Chondrocyte (in vitro differentiated cells): ENCODE measurements around the gene SEC16B. TPM values are rescaled to one million over a fixed set of nuclear protein-coding genes. Genes with fewer than 3 reads are reported as not detected.
A peak's percentile ranks its signal among the peaks of the same experiment; 100 is the strongest.

ENCODE experiments used
- DNase-seq: peaks from one replicate; pipeline ENCODE4 v3.0.0; 2021; ENCODE audit warnings: mixed read lengths, low spot score
- H3K27ac Mint-ChIP-seq: one replicate; pipeline ENCODE4 v1.8.0; 2021; ENCODE audit warnings: mild to moderate bottlenecking, moderate library complexity, mixed read lengths; ENCODE audit not compliant: unreplicated experiment
- H3K27me3 Mint-ChIP-seq: 2 replicates; pipeline ENCODE4 v1.8.0; 2021; ENCODE audit warnings: low read depth, mixed read lengths
- H3K36me3 Mint-ChIP-seq: 2 replicates; pipeline ENCODE4 v1.8.0; 2021; ENCODE audit warnings: low read depth, mixed read lengths
- H3K4me1 Mint-ChIP-seq: 2 replicates; pipeline ENCODE4 v1.8.0; 2021; ENCODE audit warnings: low read depth, mild to moderate bottlenecking, mixed read lengths
- H3K4me3 Mint-ChIP-seq: one replicate; pipeline ENCODE4 v1.8.0; 2021; ENCODE audit warnings: mild to moderate bottlenecking, moderate library complexity, mixed read lengths; ENCODE audit not compliant: unreplicated experiment
- H3K9me3 Mint-ChIP-seq: 2 replicates; pipeline ENCODE4 v1.8.0; 2021; ENCODE audit warnings: low read depth, mixed read lengths
- total RNA-seq: library from RNA; stranded (reverse); gene quantifications from 3 replicates; pipeline ENCODE4 v1.2.1, GENCODE V29; 2021
- TF ChIP-seq, protein P1 (sequence below): fragments of 200-600 bp; sonication (generic); IDR thresholded peaks from 2 replicates; pipeline ENCODE4 v1.5.0; 2021; ENCODE audit warnings: antibody characterized with exemption, mild to moderate bottlenecking, moderate library complexity

Gene SEC16B
- total RNA-seq, 1 donor from 2014 or later = 3.6 TPM

GRCh38 chr1:177928952-177929351, 40.9 kb downstream of the SEC16B start:
- peaks cover 14% of the 10 kb centered on the region for H3K36me3 Mint-ChIP-seq
- no peaks in the 10 kb centered on the region for H3K9me3 Mint-ChIP-seq
- H3K27ac Mint-ChIP-seq = no peak overlapping the region
- no peak overlapping the region for H3K4me3 Mint-ChIP-seq
- H3K4me1 Mint-ChIP-seq = peaks cover 9% of the 10 kb centered on the region
- DNase-seq = no peak
- no peaks in the 10 kb centered on the region for H3K27me3 Mint-ChIP-seq
- TF ChIP-seq, protein P1, sequence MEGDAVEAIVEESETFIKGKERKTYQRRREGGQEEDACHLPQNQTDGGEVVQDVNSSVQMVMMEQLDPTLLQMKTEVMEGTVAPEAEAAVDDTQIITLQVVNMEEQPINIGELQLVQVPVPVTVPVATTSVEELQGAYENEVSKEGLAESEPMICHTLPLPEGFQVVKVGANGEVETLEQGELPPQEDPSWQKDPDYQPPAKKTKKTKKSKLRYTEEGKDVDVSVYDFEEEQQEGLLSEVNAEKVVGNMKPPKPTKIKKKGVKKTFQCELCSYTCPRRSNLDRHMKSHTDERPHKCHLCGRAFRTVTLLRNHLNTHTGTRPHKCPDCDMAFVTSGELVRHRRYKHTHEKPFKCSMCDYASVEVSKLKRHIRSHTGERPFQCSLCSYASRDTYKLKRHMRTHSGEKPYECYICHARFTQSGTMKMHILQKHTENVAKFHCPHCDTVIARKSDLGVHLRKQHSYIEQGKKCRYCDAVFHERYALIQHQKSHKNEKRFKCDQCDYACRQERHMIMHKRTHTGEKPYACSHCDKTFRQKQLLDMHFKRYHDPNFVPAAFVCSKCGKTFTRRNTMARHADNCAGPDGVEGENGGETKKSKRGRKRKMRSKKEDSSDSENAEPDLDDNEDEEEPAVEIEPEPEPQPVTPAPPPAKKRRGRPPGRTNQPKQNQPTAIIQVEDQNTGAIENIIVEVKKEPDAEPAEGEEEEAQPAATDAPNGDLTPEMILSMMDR = no peak

- Mint-ChIP-seq H3K9me3 (no peaks in the 10 kb centered on the region), H3K36me3 (peaks cover 14% of the 10 kb centered on the region), H3K4me3 (no peak overlapping the region), H3K27me3 (no peaks in the 10 kb centered on the region), H3K27ac (no peak overlapping the region), H3K4me1 (peaks cover 9% of the 10 kb centered on the region)
- TF ChIP-seq, protein P1 = peak; percentile 28
- no peak for DNase-seq
Observed at GRCh38 chr1:177928194-177928593, 41.7 kb downstream of the SEC16B start.

DNA sequence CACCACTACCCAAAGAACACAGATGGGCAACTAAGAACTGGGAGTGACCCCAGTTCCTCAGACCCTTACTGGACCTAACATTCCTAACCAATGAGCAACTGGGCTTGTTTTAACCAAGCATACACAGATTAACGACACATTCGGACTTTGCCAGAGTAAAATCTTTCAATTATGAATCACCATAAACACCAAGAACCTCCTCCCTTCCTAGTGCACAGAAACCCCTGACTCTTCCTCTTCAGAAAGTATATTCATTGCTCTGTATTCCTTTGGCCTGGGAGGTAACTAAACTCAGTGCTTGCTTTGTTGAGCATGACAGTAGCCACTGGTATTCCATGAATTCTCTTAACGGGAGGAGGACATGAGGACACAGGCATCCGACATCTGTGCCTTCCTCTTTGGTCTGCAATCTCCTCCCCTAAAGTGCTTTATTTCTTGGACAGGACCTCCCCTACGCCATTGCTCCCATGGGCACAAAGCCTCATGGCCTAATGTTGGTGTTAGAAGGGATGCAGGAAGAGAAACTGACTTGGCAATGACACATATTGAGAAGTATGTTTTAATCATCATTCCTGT, 42.7 kb downstream of the SEC16B start:
- TF ChIP-seq, protein P1 = no peak
- H3K9me3 Mint-ChIP-seq = no peaks in the 10 kb centered on the region
- peaks cover 9% of the 10 kb centered on the region for H3K4me1 Mint-ChIP-seq
- H3K4me3 Mint-ChIP-seq = no peak overlapping the region
- H3K27me3 Mint-ChIP-seq = no peaks in the 10 kb centered on the region
- peak overlapping the region; percentile 29 for H3K27ac Mint-ChIP-seq
- peaks cover 11% of the 10 kb centered on the region for H3K36me3 Mint-ChIP-seq
- DNase-seq = no peak

DNA sequence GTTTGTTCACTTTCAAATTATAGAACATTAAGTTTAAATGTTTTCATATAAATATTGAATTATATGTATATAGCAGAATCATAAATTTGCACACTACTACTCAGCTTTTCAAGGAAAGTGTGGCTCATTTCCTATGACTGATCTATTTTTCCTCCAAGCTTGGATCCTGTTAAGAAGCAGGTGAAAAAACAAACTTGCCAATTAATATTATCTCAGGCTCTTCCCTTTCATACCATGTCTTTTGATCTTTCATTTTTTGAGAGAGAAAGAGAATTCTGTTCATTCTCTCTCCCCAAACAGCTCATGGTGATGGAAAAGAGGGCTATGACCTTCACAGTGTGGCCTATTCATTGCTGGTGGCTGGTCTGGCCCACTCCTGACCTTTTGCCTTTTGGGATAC, 43.7 kb downstream of the SEC16B start:
- peaks cover 9% of the 10 kb centered on the region for H3K36me3 Mint-ChIP-seq
- no peak overlapping the region for H3K27ac Mint-ChIP-seq
- no peak overlapping the region for H3K4me3 Mint-ChIP-seq
- no peak for DNase-seq
- H3K9me3 Mint-ChIP-seq = no peaks in the 10 kb centered on the region
- TF ChIP-seq, protein P1 = no peak
- H3K27me3 Mint-ChIP-seq = no peaks in the 10 kb centered on the region
- H3K4me1 Mint-ChIP-seq = peaks cover 9% of the 10 kb centered on the region

GRCh38 chr1:177925006-177925405, 44.9 kb downstream of the SEC16B start:
- Mint-ChIP-seq H3K27me3 (no peaks in the 10 kb centered on the region), H3K4me1 (peaks cover 9% of the 10 kb centered on the region), H3K4me3 (no peak overlapping the region), H3K27ac (no peak overlapping the region), H3K36me3 (peaks cover 5% of the 10 kb centered on the region), H3K9me3 (no peaks in the 10 kb centered on the region)
- no peak for DNase-seq
- TF ChIP-seq, protein P1 = no peak
